Activated T-cell treated with anti-CD3 and anti-CD28 coated beads for 48 hours (primary cell): ENCODE data around the gene HIVEP3.

Source experiments
- DNase-seq: peaks from one replicate; pipeline ENCODE4 v3.0.0-alpha.2; 2020; ENCODE audit warnings: low read depth

The HIVEP3 gene

GRCh38 chr1:41611932-41612450 is 306.7 kb downstream of the HIVEP3 start:
- no peak for DNase-seq

GRCh38 chr1:41611068-41611931 is 307.4 kb downstream of the HIVEP3 start:
- DNase-seq, result no peak

GRCh38 chr1:41610361-41610760 is 308.4 kb downstream of the HIVEP3 start:
- no peak for DNase-seq

GRCh38 chr1:41609166-41609883 is 309.4 kb downstream of the HIVEP3 start:
- DNase-seq, result no peak

GRCh38 chr1:41608211-41608610 is 310.5 kb downstream of the HIVEP3 start:
- DNase-seq, result no peak

GRCh38 chr1:41607808-41608207 is 310.9 kb downstream of the HIVEP3 start:
- no peak for DNase-seq

GRCh38 chr1:41599912-41600311 is 318.8 kb downstream of the HIVEP3 start:
- DNase-seq, result no peak

- DNase-seq, result no peak
Measured at GRCh38 chr1:41598325-41598724, 320.4 kb downstream of the HIVEP3 start.

- DNase-seq, result no peak
Measured at GRCh38 chr1:41592451-41593125, 326.1 kb downstream of the HIVEP3 start.

- no peak for DNase-seq
Measured at GRCh38 chr1:41591891-41592290, 326.8 kb downstream of the HIVEP3 start.

- DNase-seq, result no peak
Measured at GRCh38 chr1:41590331-41590730, 328.4 kb downstream of the HIVEP3 start.

GRCh38 chr1:41589395-41589794 is 329.3 kb downstream of the HIVEP3 start:
- no peak for DNase-seq

GRCh38 chr1:41588334-41588875 is 330.3 kb downstream of the HIVEP3 start:
- DNase-seq, result no peak

GRCh38 chr1:41587791-41588190 is 330.9 kb downstream of the HIVEP3 start:
- DNase-seq, result no peak

GRCh38 chr1:41586230-41586629 is 332.5 kb downstream of the HIVEP3 start:
- DNase-seq, result no peak

- DNase-seq, result no peak
Measured at GRCh38 chr1:41583658-41584547, 334.8 kb downstream of the HIVEP3 start.

- no peak for DNase-seq
Measured at GRCh38 chr1:41582851-41583657, 335.7 kb downstream of the HIVEP3 start.

GRCh38 chr1:41582351-41582750 is 336.4 kb downstream of the HIVEP3 start:
- no peak for DNase-seq

GRCh38 chr1:41582004-41582325 is 336.8 kb downstream of the HIVEP3 start:
- DNase-seq, result no peak

- DNase-seq, result no peak
Measured at GRCh38 chr1:41581216-41582003, 337.3 kb downstream of the HIVEP3 start.
